AG09319 (cell line): Measurements from ENCODE around the gene C14orf180.

Experiments
- DNase-seq: peaks from one replicate; pipeline ENCODE4 v3.0.0-alpha.2; 2010; ENCODE audit warnings: low read depth; ENCODE audit errors: extremely low read depth
- CTCF ChIP-seq: IDR thresholded peaks from 2 replicates; pipeline ENCODE4 v1.5.1; 2011; ENCODE audit warnings: low read depth, mild to moderate bottlenecking, inconsistent platforms, low read length, moderate library complexity

C14orf180 gene

GRCh38 chr14:104547310-104547997, 32.1 kb upstream of the C14orf180 start:
- no peak for TF ChIP-seq CTCF

GRCh38 chr14:104547998-104548700, 31.4 kb upstream of the C14orf180 start:
- TF ChIP-seq CTCF, result no peak

More at GRCh38 chr14:104547310-104547997, 32.1 kb upstream of the C14orf180 start:
- DNase-seq, result no peak

GRCh38 chr14:104548802-104549535, 30.6 kb upstream of the C14orf180 start:
- DNase-seq, result no peak

More at GRCh38 chr14:104547998-104548700, 31.4 kb upstream of the C14orf180 start:
- no peak for DNase-seq

GRCh38 chr14:104549536-104550339, 29.8 kb upstream of the C14orf180 start:
- DNase-seq, result no peak
- TF ChIP-seq CTCF, result no peak

More at GRCh38 chr14:104548802-104549535, 30.6 kb upstream of the C14orf180 start:
- no peak for TF ChIP-seq CTCF

- TF ChIP-seq CTCF, result no peak
- no peak for DNase-seq
Observed at GRCh38 chr14:104550340-104550860, 29.2 kb upstream of the C14orf180 start.

- DNase-seq, result no peak
- TF ChIP-seq CTCF, result no peak
Observed at GRCh38 chr14:104550861-104551728, 28.5 kb upstream of the C14orf180 start.
